GM23338 (cell line): ENCODE results near the gene MDM2. TPM values are rescaled to one million over a fixed set of nuclear protein-coding genes. Genes with fewer than 3 reads are reported as not detected.
"Not testable (repeated sequence)": the region's sequence is repeated elsewhere in the genome, so short reads cannot be mapped to it uniquely, and the experiment has no call there.

ENCODE experiments used
- ATAC-seq: fragments of 200-7000 bp; cut with Tn5 transposase; 3 replicates; pipeline ENCODE4 v1.9.1; 2020
- DNase-seq: peaks from one replicate; pipeline ENCODE4 v3.0.0-alpha.2; 2015; ENCODE audit warnings: low spot score
- H2AFZ ChIP-seq: fragments of 200-600 bp; sonication (generic); 2 replicates; pipeline ENCODE4 v1.8.0; 2016; ENCODE audit warnings: antibody characterized with exemption, mild to moderate bottlenecking, moderate library complexity
- H3F3A ChIP-seq: fragments of 200-600 bp; sonication (generic); replicated peaks from 2 replicates; pipeline ENCODE4 v1.8.0; 2017; ENCODE audit warnings: antibody characterized with exemption, mixed run types, low read depth
- H3K27ac ChIP-seq: fragments of 200-600 bp; sonication (generic); 2 replicates; pipeline ENCODE4 v1.6.1; 2016; ENCODE audit warnings: low read depth
- H3K27me3 ChIP-seq: fragments of 200-600 bp; sonication (generic); 2 replicates; pipeline ENCODE4 v1.8.0; 2016; ENCODE audit warnings: mild to moderate bottlenecking, mixed run types, moderate library complexity; ENCODE audit not compliant: insufficient read depth
- H3K36me3 ChIP-seq: fragments of 200-600 bp; sonication (generic); 2 replicates; pipeline ENCODE4 v1.8.0; 2016; ENCODE audit warnings: mild to moderate bottlenecking; ENCODE audit not compliant: insufficient read depth
- H3K4me1 ChIP-seq: fragments of 200-600 bp; sonication (generic); 2 replicates; pipeline ENCODE4 v1.8.0; 2016; ENCODE audit warnings: mild to moderate bottlenecking, moderate library complexity; ENCODE audit not compliant: insufficient read depth
- H3K4me2 ChIP-seq: fragments of 200-600 bp; sonication (generic); 2 replicates; pipeline ENCODE4 v1.7.1; 2017; ENCODE audit warnings: mixed run types
- H3K4me3 ChIP-seq: fragments of 200-600 bp; sonication (generic); 2 replicates; pipeline ENCODE4 v1.6.1; 2016; ENCODE audit warnings: mixed run types
- H3K79me2 ChIP-seq: fragments of 200-600 bp; sonication (generic); replicated peaks from 2 replicates; pipeline ENCODE4 v1.8.0; 2017; ENCODE audit warnings: mild to moderate bottlenecking; ENCODE audit not compliant: insufficient read depth
- H3K9me2 ChIP-seq: fragments of 200-600 bp; sonication (generic); 2 replicates; pipeline ENCODE4 v1.8.0; 2017; ENCODE audit not compliant: insufficient read depth
- H4K20me1 ChIP-seq: fragments of 200-600 bp; sonication (generic); replicated peaks from 2 replicates; pipeline ENCODE4 v1.8.0; 2017; ENCODE audit warnings: mild to moderate bottlenecking; ENCODE audit not compliant: insufficient read depth
- H3K27ac Mint-ChIP-seq: 2 replicates; pipeline ENCODE4 v1.8.0; 2020; ENCODE audit warnings: inconsistent platforms, mild to moderate bottlenecking, moderate library complexity, mixed read lengths
- H3K27me3 Mint-ChIP-seq: 3 replicates; pipeline ENCODE4 v1.8.0; 2022; ENCODE audit warnings: low read depth, mild to moderate bottlenecking, moderate library complexity, mixed read lengths, inconsistent platforms; ENCODE audit not compliant: insufficient read depth, poor library complexity
- H3K36me3 Mint-ChIP-seq: 3 replicates; pipeline ENCODE4 v1.8.0; 2021; ENCODE audit warnings: low read depth, mild to moderate bottlenecking, inconsistent platforms, moderate library complexity, mixed read lengths
- H3K4me1 Mint-ChIP-seq: 3 replicates; pipeline ENCODE4 v1.8.0; 2020; ENCODE audit warnings: mild to moderate bottlenecking, inconsistent platforms, mixed read lengths
- H3K4me3 Mint-ChIP-seq: 3 replicates; pipeline ENCODE4 v1.8.0; 2021; ENCODE audit warnings: moderate library complexity, mild to moderate bottlenecking, inconsistent platforms, mixed read lengths
- H3K9me3 Mint-ChIP-seq: 3 replicates; pipeline ENCODE4 v1.8.0; 2020; ENCODE audit warnings: moderate library complexity, mild to moderate bottlenecking, inconsistent platforms, mixed read lengths
- CREB1 ChIP-seq: fragments of 250-450 bp; sonication (Bioruptor Pico); IDR thresholded peaks from 2 replicates; pipeline ENCODE4 v1.5.0; 2020; ENCODE audit warnings: low read depth, mild to moderate bottlenecking, moderate library complexity
- ETS1 ChIP-seq: IDR thresholded peaks from 2 replicates; pipeline ENCODE4 v1.6.1; 2016; ENCODE audit warnings: antibody characterized with exemption
- EZH2phosphoT487 ChIP-seq: fragments of 200-600 bp; sonication (generic); IDR thresholded peaks from one replicate; pipeline ENCODE4 v1.8.1; 2018; ENCODE audit warnings: antibody characterized with exemption; ENCODE audit not compliant: unreplicated experiment
- JUNB ChIP-seq: IDR thresholded peaks from one replicate; pipeline ENCODE4 v1.6.1; 2016; ENCODE audit warnings: antibody characterized with exemption; ENCODE audit not compliant: unreplicated experiment
- POLR2AphosphoS5 ChIP-seq: IDR thresholded peaks from 2 replicates; pipeline ENCODE4 v1.6.1; 2016; ENCODE audit warnings: antibody characterized with exemption, low read depth
- ZNF462 ChIP-seq: fragments of 250-450 bp; sonication (Bioruptor Pico); IDR thresholded peaks from 2 replicates; pipeline ENCODE4 v1.5.0; 2020; ENCODE audit warnings: mild to moderate bottlenecking, moderate library complexity
- polyA plus RNA-seq: library from polyadenylated mRNA; unstranded; fragments of >200 nt; fragmentation: Nextera tagmentation; extraction: Ambion mirVana; gene quantifications from 2 replicates; pipeline ENCODE4 v1.2.1, GENCODE V29; 2016
- total RNA-seq: library from RNA; depleted of rRNA; stranded (reverse); fragments of >200 nt; shearing (Covaris generic); gene quantifications from 2 replicates; pipeline ENCODE4 v1.2.3, GENCODE V29; 2014

The MDM2 gene
- total and polyA plus RNA-seq, 2 experiments from 2014 or later, result 105 to 136 TPM

- DNase-seq, H4K20me1 ChIP-seq, H3K9me3 Mint-ChIP-seq, H3K9me2 ChIP-seq, H3K27me3 ChIP-seq, ATAC-seq: not testable (repeated sequence)
- peaks cover 28% of the 10 kb centered on the region for H3K4me1 Mint-ChIP-seq
- peaks cover 18% of the 10 kb centered on the region; the same call in 1 of the 2 replicates for H3F3A ChIP-seq
- peaks cover 18% of the 10 kb centered on the region for H3K27me3 Mint-ChIP-seq
- peak overlapping the region; percentile 78 for H3K4me2 ChIP-seq
- H3K4me1 ChIP-seq, result peaks cover 29% of the 10 kb centered on the region
- peaks cover 19% of the 10 kb centered on the region for H3K36me3 ChIP-seq
- H3K27ac ChIP-seq, result peak overlapping the region; percentile 95
- H3K36me3 Mint-ChIP-seq, result peaks cover 33% of the 10 kb centered on the region
- H3K27ac Mint-ChIP-seq, result peak overlapping the region; percentile 96
- H3K4me3 ChIP-seq, result peak overlapping the region; percentile 71
- peaks cover 35% of the 10 kb centered on the region for H3K79me2 ChIP-seq
- peak overlapping the region; percentile 97 for H3K4me3 Mint-ChIP-seq
- peak overlapping the region; percentile 68 for H2AFZ ChIP-seq
These were observed 752 bp upstream of the MDM2 start for GRCh38 chr12:68807274-68807575.

- Histone ChIP-seq H2AFZ (no peak overlapping the region; the same call in 1 of the 2 replicates), H3K4me3 (peak overlapping the region; percentile 71), H3K9me2 (no peaks in the 10 kb centered on the region), H3K36me3 (peaks cover 25% of the 10 kb centered on the region), H3F3A (peaks cover 18% of the 10 kb centered on the region; the same call in 1 of the 2 replicates), H3K27me3 (no peaks in the 10 kb centered on the region), H3K79me2 (peaks cover 49% of the 10 kb centered on the region), H3K4me1 (peaks cover 29% of the 10 kb centered on the region), H4K20me1 (peaks cover 23% of the 10 kb centered on the region), H3K4me2 (peak overlapping the region; percentile 78), H3K27ac (peak overlapping the region; percentile 100)
- Mint-ChIP-seq H3K9me3 (no peaks in the 10 kb centered on the region), H3K36me3 (peaks cover 47% of the 10 kb centered on the region), H3K4me1 (peaks cover 28% of the 10 kb centered on the region), H3K27ac (peak overlapping the region; percentile 100), H3K4me3 (peak overlapping the region; percentile 97), H3K27me3 (peaks cover 18% of the 10 kb centered on the region)
- TF ChIP-seq CREB1 (no peak; the same call in 1 of the 2 replicates), POLR2AphosphoS5 (peak; percentile 41; the same call in 1 of the 2 replicates)
- DNase-seq, result peak; percentile 85
- peak; percentile 65 for ATAC-seq
These were observed 612 bp downstream of the MDM2 start for GRCh38 chr12:68808388-68809189.

- H3K4me1 Mint-ChIP-seq, result peaks cover 25% of the 10 kb centered on the region
- H3K27me3 Mint-ChIP-seq, result peaks cover 18% of the 10 kb centered on the region
- Histone ChIP-seq H3K4me1 (peaks cover 23% of the 10 kb centered on the region), H3K27ac (peak overlapping the region; percentile 100), H4K20me1 (peaks cover 24% of the 10 kb centered on the region), H3K36me3 (peaks cover 33% of the 10 kb centered on the region), H3K27me3 (no peaks in the 10 kb centered on the region), H3F3A (peaks cover 16% of the 10 kb centered on the region; the same call in 1 of the 2 replicates), H2AFZ (no peak overlapping the region), H3K4me3 (peak overlapping the region; percentile 71), H3K4me2 (peak overlapping the region; percentile 78), H3K9me2 (no peaks in the 10 kb centered on the region), H3K79me2 (peaks cover 57% of the 10 kb centered on the region)
- no peaks in the 10 kb centered on the region for H3K9me3 Mint-ChIP-seq
- ATAC-seq (no peak), DNase-seq (no peak)
- peak overlapping the region; percentile 100 for H3K27ac Mint-ChIP-seq
- H3K36me3 Mint-ChIP-seq, result peaks cover 53% of the 10 kb centered on the region
- H3K4me3 Mint-ChIP-seq, result peak overlapping the region; percentile 97
- no peak for TF ChIP-seq JUNB
- TF ChIP-seq EZH2phosphoT487, result no peak
- no peak for TF ChIP-seq ETS1
- TF ChIP-seq POLR2AphosphoS5, result no peak
- TF ChIP-seq CREB1, result no peak
- TF ChIP-seq ZNF462 (CRISPR knock-in tag), result no peak
These were observed 1.4 kb downstream of the MDM2 start for GRCh38 chr12:68809190-68810026.
